Esophagus muscularis mucosa (tissue), 4 donors: Measurements from ENCODE around the gene OR10A3.

Experiments
- EP300 ChIP-seq: sonication (generic); formaldehyde crosslinking; IDR thresholded peaks from one replicate; pipeline ENCODE4 v1.6.1; 2017; ENCODE audit warnings: antibody characterized with exemption
- POLR2AphosphoS5 ChIP-seq, 2 donors: sonication (generic); formaldehyde crosslinking; IDR thresholded peaks; one replicate each; pipeline ENCODE4 v1.6.1; 2017; ENCODE audit warnings: antibody characterized with exemption in 2 of 2
- TF ChIP-seq, protein P1 (sequence below), 3 experiments: fragments of 200-600 bp in 2 of 3; fragments of 450-650 bp in 1 of 3; sonication (generic) in 2 of 3; IDR thresholded peaks; one replicate each; pipeline ENCODE4 v1.5.1; 2017 to 2019; ENCODE audit warnings: antibody characterized with exemption in 3 of 3, mild to moderate bottlenecking in 2 of 3, moderate library complexity in 1 of 3

DNA sequence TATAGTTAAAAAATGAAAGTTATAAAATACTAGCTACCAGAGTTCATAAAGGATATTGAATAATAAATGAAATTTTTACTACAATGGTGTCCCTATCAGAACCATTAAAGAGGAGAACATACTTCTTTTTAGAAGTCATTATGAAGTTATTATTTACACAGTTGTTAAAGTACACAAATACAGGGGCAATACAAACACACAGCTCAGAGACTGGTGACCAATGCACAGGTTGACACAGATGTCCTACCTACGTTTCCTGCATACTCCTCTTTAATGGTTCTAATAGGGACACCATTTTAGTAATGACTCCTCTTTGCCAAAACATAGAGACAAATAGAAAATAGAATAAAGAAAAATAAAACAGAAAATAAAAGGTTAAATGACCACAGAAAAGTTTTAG is 13.7 kb upstream of the OR10A3 start:
- TF ChIP-seq, protein P1, sequence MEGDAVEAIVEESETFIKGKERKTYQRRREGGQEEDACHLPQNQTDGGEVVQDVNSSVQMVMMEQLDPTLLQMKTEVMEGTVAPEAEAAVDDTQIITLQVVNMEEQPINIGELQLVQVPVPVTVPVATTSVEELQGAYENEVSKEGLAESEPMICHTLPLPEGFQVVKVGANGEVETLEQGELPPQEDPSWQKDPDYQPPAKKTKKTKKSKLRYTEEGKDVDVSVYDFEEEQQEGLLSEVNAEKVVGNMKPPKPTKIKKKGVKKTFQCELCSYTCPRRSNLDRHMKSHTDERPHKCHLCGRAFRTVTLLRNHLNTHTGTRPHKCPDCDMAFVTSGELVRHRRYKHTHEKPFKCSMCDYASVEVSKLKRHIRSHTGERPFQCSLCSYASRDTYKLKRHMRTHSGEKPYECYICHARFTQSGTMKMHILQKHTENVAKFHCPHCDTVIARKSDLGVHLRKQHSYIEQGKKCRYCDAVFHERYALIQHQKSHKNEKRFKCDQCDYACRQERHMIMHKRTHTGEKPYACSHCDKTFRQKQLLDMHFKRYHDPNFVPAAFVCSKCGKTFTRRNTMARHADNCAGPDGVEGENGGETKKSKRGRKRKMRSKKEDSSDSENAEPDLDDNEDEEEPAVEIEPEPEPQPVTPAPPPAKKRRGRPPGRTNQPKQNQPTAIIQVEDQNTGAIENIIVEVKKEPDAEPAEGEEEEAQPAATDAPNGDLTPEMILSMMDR (IDR thresholded peaks at IDR 0.05) = no peak
- TF ChIP-seq POLR2AphosphoS5 (IDR thresholded peaks at IDR 0.05) (no peak), EP300 (no peak)
